HG03460 (cell line): ENCODE data around the gene NUAK2.

Source experiments
- ATAC-seq: cut with Tn5 transposase; IDR thresholded peaks from one replicate; pipeline ENCODE4 v1.9.1; 2021; ENCODE audit not compliant: unreplicated experiment

The NUAK2 gene

GRCh38 chr1:205275916-205276688 is 45.4 kb downstream of the NUAK2 start:
- no peak for ATAC-seq

DNA sequence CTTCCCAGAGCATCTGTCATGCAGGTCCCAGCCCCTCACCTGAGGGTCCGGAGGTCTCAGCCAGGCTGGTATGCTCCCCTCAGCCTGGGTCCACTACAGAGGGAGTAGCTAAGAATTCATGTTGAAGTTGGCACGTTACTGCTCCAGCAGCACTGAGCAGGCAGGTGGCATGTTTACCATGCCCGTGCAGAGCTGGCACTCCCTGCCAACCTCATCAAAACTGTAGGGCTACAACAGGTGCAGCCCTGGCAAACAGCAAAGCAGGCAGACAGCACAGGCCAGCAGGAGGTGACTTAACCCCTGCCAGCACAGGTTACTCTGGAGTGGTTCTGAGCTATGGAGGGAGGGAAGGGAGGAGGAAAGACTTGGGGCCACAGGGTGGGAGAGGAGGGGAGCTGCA is 46.4 kb downstream of the NUAK2 start:
- no peak for ATAC-seq

DNA sequence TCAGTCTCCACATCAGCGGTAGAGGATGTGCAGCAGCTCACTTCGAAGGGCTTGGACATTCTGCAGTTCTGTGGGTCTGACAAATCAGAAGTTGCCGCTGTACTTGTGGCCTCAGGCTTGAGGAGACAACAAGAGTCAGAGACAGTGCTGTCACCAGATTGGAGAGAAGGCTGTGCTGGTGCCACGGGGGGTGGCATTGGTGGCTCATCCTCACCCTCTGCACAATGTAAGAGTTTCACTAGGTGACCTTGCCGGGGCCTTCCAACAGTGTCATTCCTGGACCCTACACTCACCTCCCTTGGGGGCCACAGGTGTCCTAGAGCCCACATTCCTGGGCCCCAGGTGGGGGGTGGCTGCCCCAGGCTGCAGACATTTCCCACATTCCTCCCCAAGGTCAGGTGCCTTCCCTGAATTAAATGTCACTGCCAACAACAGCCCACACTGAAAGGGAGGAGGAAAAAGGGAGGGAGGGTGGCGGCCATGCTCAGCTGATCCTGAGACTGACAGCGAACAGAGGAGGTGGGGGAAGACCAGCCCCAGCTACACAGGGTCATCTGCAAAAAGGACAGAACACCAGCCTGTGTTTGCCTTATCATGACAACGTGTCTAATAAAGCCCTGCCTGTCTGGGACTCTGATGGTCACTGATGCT is 47.4 kb downstream of the NUAK2 start:
- no peak for ATAC-seq

GRCh38 chr1:205273551-205273982 is 48.0 kb downstream of the NUAK2 start:
- peak; percentile 75 for ATAC-seq

DNA sequence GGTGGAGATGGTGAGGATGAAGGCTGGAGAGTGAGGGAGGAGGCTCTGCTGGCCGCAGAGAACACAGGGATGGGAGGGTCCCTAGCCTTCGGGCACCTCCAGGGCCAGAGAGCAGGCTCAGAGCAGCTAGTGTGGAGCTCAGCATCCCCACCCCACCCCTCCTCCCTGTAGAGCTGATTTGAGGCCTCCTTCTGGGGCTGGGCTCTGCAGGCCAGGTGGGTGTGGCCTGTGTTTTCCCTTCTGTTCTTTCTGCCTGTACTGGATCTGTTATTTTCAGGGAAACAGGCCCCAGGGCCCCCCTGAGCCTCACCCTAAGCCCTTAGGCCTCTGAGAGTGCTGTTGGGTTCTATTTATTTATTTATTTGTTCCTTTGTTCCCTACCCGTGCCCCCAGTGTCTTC is 49.0 kb downstream of the NUAK2 start:
- no peak for ATAC-seq

DNA sequence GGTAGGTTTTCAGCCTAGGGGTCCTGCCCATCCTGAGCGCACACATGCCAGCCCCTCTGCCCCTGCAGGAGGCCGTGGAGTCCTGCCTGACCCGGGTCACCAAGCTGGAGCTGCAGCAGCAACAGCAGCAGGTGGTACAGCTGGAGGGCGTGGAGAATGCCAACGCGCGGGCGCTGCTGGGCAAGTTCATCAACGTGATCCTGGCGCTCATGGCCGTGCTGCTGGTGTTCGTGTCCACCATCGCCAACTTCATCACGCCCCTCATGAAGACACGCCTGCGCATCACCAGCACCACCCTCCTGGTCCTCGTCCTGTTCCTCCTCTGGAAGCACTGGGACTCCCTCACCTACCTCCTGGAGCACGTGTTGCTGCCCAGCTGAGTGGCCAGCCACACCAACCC is 49.8 kb downstream of the NUAK2 start:
- no peak for ATAC-seq

DNA sequence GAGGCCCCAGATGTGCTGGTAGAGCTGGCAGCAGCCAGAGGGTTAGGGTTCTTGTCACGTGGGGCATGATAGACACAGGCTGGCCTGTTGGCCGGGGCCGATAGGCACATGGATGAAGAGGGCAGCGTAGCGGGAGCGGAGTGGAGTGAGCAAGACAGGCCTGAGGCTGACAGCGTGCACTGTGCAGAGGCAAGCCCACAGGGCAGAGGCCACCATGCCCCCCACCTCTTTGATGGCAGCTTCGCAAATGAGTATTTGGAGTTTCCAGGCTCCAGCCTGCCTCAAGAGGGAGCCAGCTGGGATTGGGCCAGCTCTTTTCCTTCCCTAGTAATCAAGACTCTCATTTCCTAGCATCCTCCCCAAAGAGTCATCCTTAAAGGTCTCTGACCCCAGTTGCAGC is 50.3 kb downstream of the NUAK2 start:
- no peak for ATAC-seq

DNA sequence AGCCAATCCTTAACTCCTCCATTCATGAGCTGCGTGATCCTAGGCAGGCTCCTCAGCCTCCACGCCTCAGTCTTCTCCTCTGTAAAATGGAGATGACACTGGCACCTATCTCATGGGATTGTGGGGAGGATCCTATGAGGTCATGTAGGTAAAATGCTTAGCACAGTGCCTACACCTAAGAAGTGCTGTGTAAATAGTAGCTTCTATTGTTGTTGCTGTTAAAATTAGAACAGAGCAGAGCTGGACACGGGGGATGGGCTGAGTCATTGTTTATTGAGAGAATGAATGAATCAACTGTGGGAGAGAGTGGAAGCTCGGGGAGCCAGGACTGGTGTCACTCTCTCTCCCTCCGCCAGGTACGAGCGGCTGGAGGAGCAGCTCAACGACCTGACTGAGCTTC is 50.8 kb downstream of the NUAK2 start:
- no peak for ATAC-seq

GRCh38 chr1:205270271-205270670 is 51.3 kb downstream of the NUAK2 start:
- ATAC-seq = no peak

DNA sequence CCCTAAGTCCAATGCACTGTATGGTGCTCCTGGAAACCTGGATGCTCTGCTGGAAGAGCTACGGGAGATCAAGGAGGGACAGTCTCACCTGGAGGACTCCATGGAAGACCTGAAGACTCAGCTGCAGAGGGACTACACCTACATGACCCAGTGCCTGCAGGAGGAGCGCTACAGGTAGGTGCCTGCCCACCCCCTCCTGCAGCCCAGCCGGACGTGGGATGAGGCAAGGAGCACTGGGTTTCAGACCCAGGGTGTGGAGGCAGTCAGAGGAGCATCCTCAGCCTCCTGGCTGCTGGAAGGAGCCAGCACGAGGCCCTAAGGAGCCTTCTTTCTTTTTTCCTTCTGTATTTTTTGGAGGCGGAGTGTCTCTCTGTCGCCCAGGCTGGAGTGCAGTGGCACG is 51.8 kb downstream of the NUAK2 start:
- ATAC-seq = no peak

GRCh38 chr1:205268846-205269680 is 52.5 kb downstream of the NUAK2 start:
- no peak for ATAC-seq

DNA sequence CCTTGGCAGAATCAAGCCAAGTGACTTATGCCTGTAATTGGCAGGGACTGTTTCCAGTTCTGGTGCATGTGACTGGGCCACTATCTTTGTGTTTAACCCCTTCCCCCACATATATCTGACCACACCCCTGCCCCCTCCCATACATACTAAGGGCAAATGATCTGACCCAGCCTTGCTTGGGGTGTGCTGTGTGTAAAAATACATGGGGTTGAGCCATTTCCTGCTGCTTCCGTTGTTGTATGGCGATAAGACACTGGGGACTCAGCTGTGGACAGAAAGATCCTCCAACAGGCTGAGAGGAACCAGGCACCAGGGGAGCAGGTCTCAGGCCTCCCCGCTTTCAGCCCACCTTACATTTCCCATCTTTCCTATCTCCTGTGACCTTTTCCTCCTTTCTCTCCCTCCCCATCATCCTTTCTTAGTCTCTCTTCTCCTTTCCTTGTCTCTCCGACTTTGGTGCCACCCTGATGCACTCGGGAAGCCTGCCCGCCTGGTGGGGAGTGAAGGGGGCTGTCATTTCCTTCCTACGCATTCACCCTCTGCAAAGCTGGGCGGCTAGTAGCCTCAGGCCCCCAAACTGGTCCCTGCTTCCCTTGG is 54.1 kb downstream of the NUAK2 start:
- no peak for ATAC-seq

DNA sequence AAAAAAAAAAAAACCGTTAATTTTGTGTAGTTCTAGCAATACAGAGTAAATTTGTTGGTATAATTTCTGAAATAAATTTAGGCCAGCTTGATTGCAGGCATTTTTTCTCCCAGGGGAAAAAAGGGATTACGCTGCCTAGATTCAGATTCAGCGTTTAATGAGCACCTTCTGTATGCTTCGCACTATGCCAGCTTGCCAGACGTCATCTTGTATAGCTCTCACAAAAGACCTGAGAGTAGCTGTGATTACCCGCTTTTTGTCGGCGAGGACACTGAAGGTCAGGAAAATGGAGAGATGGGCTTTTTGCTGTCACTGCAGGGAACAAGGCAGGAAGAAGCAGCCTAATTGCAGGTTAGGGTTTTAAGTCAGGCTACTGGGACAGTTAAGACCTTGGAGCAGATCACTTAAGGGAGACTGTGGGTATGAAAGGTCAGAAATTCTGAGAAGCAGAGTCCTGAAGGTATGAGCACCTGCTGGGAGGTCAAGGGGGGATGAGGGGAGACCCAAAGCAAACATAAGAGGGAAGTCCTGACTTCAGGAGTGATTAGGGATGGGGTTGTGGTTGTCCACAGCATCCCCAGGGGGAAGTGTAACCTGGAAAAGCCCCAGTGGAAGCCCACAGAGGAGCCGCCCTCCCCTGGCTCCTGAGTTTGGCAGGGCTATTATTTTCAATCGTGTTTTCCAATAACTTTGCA is 54.8 kb downstream of the NUAK2 start:
- ATAC-seq = no peak

DNA sequence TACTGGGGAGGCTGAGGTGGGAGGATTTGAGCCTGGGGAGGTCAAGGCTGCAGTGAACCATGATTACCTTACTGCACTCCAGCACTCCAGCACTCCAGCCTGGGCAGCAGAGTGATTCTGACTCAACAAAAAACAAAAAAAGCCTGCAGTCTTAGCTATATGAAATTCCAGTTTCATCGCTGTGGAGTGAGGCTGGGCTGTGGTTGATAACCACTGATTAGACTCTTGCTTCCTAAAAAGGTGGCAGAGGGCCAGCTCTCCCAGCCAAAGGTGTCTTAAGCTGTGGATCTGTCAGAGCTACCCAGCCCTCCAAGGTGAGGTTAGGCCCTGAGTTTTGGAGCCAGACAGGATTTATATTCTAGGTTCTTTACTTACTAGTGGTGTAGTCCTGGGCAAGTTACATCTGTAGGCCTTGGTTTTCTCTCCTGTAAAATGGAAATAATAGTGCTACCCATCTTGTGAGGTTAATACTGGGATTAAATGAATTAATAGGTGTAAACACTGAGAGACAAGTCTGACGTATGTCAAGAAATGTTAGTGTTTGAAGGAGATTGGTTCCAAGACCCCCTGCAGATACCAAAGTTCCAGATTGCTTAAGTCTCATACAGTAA is 57.9 kb downstream of the NUAK2 start:
- ATAC-seq = no peak

DNA sequence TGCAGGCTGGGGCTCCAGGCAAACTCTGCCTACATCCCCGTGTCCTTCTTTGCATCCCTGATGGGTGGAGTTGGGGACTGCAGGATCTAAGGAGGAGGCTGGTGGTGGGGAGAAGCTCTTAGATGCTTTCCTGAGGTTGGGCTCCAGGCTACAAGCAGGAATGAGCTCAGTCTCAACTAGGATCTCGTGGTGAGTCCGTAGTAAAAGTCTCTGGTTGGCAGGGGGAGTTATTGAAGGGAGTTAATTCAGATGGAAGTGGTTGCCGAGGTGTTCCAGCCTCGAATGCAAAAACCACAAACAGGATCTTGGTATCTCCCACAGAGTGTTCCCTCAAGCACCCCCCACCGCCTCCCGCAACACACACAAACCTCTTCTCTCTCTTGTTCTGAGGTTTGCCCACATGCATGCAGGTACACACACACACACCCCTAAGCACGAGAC is 58.8 kb downstream of the NUAK2 start:
- no peak for ATAC-seq

DNA sequence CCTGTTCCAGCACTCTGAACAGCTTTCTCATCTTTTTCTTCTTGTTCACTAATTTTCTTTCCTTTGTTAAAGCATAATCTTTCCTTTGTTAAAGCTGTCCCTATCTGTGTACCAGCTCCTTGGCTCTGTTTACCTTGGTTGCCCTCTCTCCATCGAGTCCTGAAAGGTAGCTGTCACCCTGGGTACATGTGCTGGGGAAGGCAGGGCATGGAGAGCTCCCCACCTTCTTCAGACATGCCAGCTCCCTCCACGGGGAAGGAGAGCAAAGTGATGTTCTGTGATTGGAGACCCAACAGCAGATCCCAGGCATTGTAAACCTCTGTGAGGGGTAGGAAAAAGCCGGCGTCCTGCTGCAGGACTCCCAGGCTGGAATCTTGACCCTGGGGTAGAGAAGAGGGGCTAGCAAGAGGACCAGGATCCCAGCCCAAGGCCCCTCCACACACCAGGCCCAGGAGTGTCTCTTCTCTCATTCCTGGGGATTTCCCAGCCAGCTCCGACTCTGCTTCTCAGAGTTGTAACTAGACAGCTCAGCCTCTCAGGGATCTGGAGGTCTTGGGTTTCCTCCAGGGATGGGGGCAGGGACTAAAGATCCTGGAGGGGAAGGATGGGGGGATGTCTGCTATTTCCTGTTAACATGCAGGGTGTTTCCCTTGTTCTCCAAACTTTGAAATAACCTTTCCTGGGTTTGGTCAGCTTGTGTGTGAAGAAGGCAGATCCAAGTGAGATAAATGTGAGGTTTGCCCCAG is 59.4 kb downstream of the NUAK2 start:
- no peak for ATAC-seq

DNA sequence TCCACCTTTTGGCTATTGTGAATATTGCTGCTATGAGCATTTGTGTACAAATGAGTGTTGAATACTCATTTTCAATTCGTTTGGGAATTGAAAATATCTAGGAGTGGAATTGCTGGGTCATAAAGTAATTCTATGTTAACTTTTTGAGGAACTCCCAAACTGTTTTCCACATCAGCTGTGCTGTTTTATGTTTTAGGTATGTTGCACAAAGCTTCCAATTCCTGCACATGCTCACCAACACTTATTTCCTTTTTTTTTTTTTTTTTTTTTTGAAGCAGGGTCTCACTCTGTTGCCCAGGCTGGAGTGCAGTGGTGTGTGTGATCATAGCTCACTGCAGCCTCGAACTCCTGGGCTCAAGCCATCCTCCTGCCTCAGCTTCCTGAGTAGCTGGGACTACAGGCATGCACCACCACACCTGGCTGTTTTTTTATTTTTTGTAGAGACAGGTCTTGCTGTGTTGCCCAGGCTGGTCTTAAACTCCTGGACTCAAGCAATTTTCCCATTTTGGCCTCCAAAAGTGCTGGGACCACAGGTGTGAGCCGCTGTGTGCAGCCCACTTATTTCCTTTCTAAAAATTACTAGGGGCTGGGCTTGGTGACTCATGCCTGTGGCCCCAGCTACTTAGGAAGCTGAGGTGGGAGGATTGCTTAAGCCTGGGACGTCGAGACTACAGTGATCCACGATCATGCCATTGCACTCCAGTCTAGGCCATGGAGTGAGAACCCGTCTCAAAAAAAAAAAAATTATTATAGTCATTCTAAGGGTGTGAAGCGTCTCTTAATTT is 60.4 kb downstream of the NUAK2 start:
- no peak for ATAC-seq

DNA sequence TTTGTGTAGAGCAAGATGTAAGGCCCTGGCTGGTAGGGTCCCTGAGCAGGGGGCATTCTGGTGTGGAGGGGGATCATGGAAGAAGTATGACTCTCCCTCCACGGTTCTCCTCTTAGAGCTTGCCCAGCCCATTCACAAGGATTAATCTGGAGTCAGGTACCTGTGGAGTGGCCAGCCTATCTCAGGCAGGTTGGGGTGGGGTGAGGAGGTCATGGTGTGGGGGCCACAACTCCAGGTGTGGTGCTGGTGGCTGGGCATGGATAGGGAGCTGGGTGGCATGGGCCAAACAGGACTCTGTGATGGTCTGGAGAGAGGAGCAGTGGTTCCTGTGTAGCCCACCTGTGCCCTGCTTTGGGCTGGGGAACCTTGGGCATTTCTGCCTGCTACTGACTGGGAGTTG is 61.5 kb downstream of the NUAK2 start:
- no peak for ATAC-seq

DNA sequence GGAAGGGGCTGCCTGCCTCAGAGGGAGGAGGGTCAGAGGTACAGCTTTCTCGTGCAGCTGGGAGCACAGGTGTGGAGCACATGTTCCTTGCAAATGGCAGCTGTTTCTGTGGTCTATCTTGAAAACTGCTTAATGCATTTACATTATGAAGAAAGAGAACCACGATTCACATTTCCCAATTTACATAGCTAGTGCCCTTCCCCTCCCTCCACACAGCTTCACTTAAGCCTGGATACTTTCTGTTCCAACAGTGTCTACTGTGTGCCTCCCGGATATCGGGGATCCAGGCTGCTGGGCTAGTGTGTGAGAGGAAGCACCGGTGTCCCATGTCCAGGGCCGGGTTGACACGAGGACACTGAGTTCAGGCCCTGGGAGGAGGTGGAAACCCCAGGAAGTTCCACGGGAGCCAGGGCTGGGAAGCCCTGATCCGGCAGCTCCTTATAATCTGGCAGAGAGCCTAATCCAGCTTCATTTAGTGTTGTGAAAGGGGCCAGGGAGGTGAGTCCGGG is 62.2 kb downstream of the NUAK2 start:
- no peak for ATAC-seq
